Keratinocyte (primary cell): ENCODE results near the gene TET1. TPM values are rescaled to one million over a fixed set of nuclear protein-coding genes. Genes with fewer than 3 reads are reported as not detected.

ENCODE experiments used
- DNase-seq: peaks from one replicate; pipeline ENCODE4 v3.0.0-alpha.2; 2011; ENCODE audit warnings: low read depth, missing footprints, low spot score
- FAIRE-seq: peaks from 2 replicates; lab custom pipeline; 2011; peaks lifted over from hg19 to GRCh38; lab: Jason Lieb, UNC
- H2AFZ ChIP-seq: 2 replicates; pipeline ENCODE4 v1.6.0; 2012; ENCODE audit warnings: low read length, control low read depth, inconsistent platforms; ENCODE audit not compliant: control insufficient read depth
- H3K27ac ChIP-seq: 2 replicates; pipeline ENCODE4 v1.5.1; 2011; ENCODE audit warnings: low read length; ENCODE audit not compliant: control insufficient read depth, insufficient read depth
- H3K27me3 ChIP-seq: 3 replicates; pipeline ENCODE4 v1.6.0; 2011; ENCODE audit warnings: low read length; ENCODE audit not compliant: control insufficient read depth, insufficient read depth; ENCODE audit errors: extremely low read depth
- H3K36me3 ChIP-seq, 2 experiments: 2 replicates in 1 of 2; 3 replicates in 1 of 2; pipeline ENCODE4 v1.5.1; 2011; ENCODE audit warnings: low read length in 2 of 2, mild to moderate bottlenecking in 1 of 2; ENCODE audit not compliant: control insufficient read depth in 2 of 2, insufficient read depth in 2 of 2; ENCODE audit errors: extremely low read depth in 1 of 2
- H3K4me1 ChIP-seq: 3 replicates; pipeline ENCODE4 v1.5.1; 2011; ENCODE audit warnings: low read length; ENCODE audit not compliant: control insufficient read depth, insufficient read depth; ENCODE audit errors: extremely low read depth
- H3K4me2 ChIP-seq: 3 replicates; pipeline ENCODE4 v1.6.0; 2011; ENCODE audit warnings: low read depth, low read length; ENCODE audit not compliant: control insufficient read depth, insufficient read depth; ENCODE audit errors: extremely low read depth
- H3K4me3 ChIP-seq, 3 experiments: fragments of 200-600 bp in 1 of 3; sonication (generic) in 1 of 3; 2 replicates in 2 of 3; 3 replicates in 1 of 3; pipeline ENCODE4 v1.5.1; 2011 to 2016; ENCODE audit warnings: low read length in 3 of 3, mild to moderate bottlenecking in 3 of 3, control low read depth in 2 of 3, inconsistent platforms in 1 of 3, low read depth in 1 of 3, mixed read lengths in 1 of 3, mixed run types in 1 of 3, moderate library complexity in 1 of 3; ENCODE audit not compliant: control insufficient read depth in 2 of 3, insufficient read depth in 2 of 3; ENCODE audit errors: extremely low read depth in 1 of 3
- H3K79me2 ChIP-seq: 2 replicates; pipeline ENCODE4 v1.6.0; 2012; ENCODE audit warnings: low read length; ENCODE audit not compliant: control insufficient read depth, insufficient read depth
- H3K9ac ChIP-seq: 3 replicates; pipeline ENCODE4 v1.6.0; 2011; ENCODE audit warnings: low read length; ENCODE audit not compliant: control insufficient read depth, insufficient read depth; ENCODE audit errors: extremely low read depth
- H3K9me1 ChIP-seq: 3 replicates; pipeline ENCODE4 v1.6.0; 2011; ENCODE audit warnings: low read length; ENCODE audit not compliant: control insufficient read depth, insufficient read depth; ENCODE audit errors: extremely low read depth
- H3K9me3 ChIP-seq: 2 replicates; pipeline ENCODE4 v1.5.1; 2012; ENCODE audit warnings: low read depth, low read length; ENCODE audit not compliant: control insufficient read depth
- H4K20me1 ChIP-seq: 3 replicates; pipeline ENCODE4 v1.6.0; 2011; ENCODE audit warnings: low read length; ENCODE audit not compliant: control insufficient read depth, insufficient read depth; ENCODE audit errors: extremely low read depth
- CTCF ChIP-seq, 3 experiments: IDR thresholded peaks in 1 of 3; conservative IDR thresholded peaks in 1 of 3; optimal IDR thresholded peaks in 1 of 3; 2 replicates in 2 of 3; 3 replicates in 1 of 3; pipeline versions ENCODE3 to v1.5.1; 2011; ENCODE audit warnings: low read length in 3 of 3, mild to moderate bottlenecking in 3 of 3, moderate library complexity in 2 of 3, control low read depth in 1 of 3, inconsistent platforms in 1 of 3; ENCODE audit not compliant: insufficient read depth in 2 of 3; ENCODE audit errors: extremely low read depth in 1 of 3
- EZH2 ChIP-seq: IDR thresholded peaks from one replicate; pipeline ENCODE4 v1.6.1; 2012; ENCODE audit warnings: inconsistent platforms, mild to moderate bottlenecking, low read length, moderate library complexity
- dilution Hi-C: fragments of 300-500 bp; cut with MboI; formaldehyde crosslinking; loops from one replicate; pipeline ENCODE4 v1.7.0; 2020; ENCODE audit warnings: low sequenced_read_pairs; ENCODE audit not compliant: extremely low pct_ligation_motif_present
- polyA plus RNA-seq, 5 experiments: library from polyadenylated mRNA; depleted of rRNA in 3 of 5; stranded (reverse) in 3 of 5; stranded (forward) in 1 of 5; unstranded in 1 of 5; fragments of >200 nt; gene quantifications; 1 replicate in 1 of 5; 2 replicates in 3 of 5; 3 replicates in 1 of 5; pipeline versions ENCODE4 v1.2.1 to v1.2.3, GENCODE V29; 2011 to 2012; ENCODE audit warnings: missing spikeins in 2 of 5, low read depth in 1 of 5, low replicate concordance in 1 of 5

Gene TET1
- polyA plus RNA-seq, 1 donor (not counting 4 experiments of a cell fraction or from before 2014, with no cell fraction given): 0.08 TPM

GRCh38 chr10:68599771-68600040 is 39.6 kb downstream of the TET1 start:
- H2AFZ ChIP-seq: peak overlapping the region; percentile 86
- H3K36me3 ChIP-seq: no peaks in the 10 kb centered on the region
- no peaks in the 10 kb centered on the region for H3K27me3 ChIP-seq
- no peaks in the 10 kb centered on the region for H3K9me1 ChIP-seq
- H3K4me1 ChIP-seq: peaks cover 17% of the 10 kb centered on the region
- H3K79me2 ChIP-seq: no peaks in the 10 kb centered on the region
- H3K27ac ChIP-seq: no peak overlapping the region
- no peak for TF ChIP-seq EZH2
- no peak for TF ChIP-seq CTCF (optimal IDR thresholded peaks at IDR 0.05 in 1 of 3, IDR thresholded peaks at IDR 0.05 in 1 of 3, conservative IDR thresholded peaks at IDR 0.05 in 1 of 3; ENCODE audit: extremely low read depth in 1 of 3, insufficient read depth in 2 of 3, low read length in 3 of 3)
- H4K20me1 ChIP-seq: no peaks in the 10 kb centered on the region
- FAIRE-seq: no peak
- peak overlapping the region; percentile 91 for H3K4me2 ChIP-seq
- dilution Hi-C loops: no loop called here
- no peak for DNase-seq
- H3K4me3 ChIP-seq: peak overlapping the region in 1 of 3 experiments; percentile 76
- H3K9me3 ChIP-seq: no peaks in the 10 kb centered on the region
- H3K9ac ChIP-seq: no peak overlapping the region

GRCh38 chr10:68600041-68600778 is 40.1 kb downstream of the TET1 start:
- no peak overlapping the region for H3K27ac ChIP-seq
- H3K9ac ChIP-seq: peak overlapping the region; percentile 29
- H3K79me2 ChIP-seq: no peaks in the 10 kb centered on the region
- dilution Hi-C loops: no loop called here
- DNase-seq (peak; percentile 36), FAIRE-seq (peak; percentile 82)
- peaks cover 17% of the 10 kb centered on the region for H3K4me1 ChIP-seq
- TF ChIP-seq EZH2: no peak
- no peaks in the 10 kb centered on the region for H3K9me3 ChIP-seq
- H2AFZ ChIP-seq: peak overlapping the region; percentile 86
- no peaks in the 10 kb centered on the region for H3K9me1 ChIP-seq
- peak overlapping the region; percentile 15 to 76 (median 52) for H3K4me3 ChIP-seq
- no peaks in the 10 kb centered on the region for H4K20me1 ChIP-seq
- peak overlapping the region; percentile 91 for H3K4me2 ChIP-seq
- H3K27me3 ChIP-seq: no peaks in the 10 kb centered on the region
- H3K36me3 ChIP-seq: no peaks in the 10 kb centered on the region
